Ascending aorta (tissue), 2 donors: ENCODE data around the gene CYB561A3. TPM values are rescaled to one million over a fixed set of nuclear protein-coding genes. Genes with fewer than 3 reads are reported as not detected.

Source experiments
- DNase-seq, 2 donors: peaks; one replicate each; pipeline ENCODE4 v3.0.0-alpha.2; 2019; ENCODE audit warnings: low spot score in 2 of 2
- H3K27ac ChIP-seq, 2 donors: fragments of 200-600 bp; sonication (generic); one replicate each; pipeline ENCODE4 v1.5.1; 2016 to 2017; ENCODE audit warnings: mild to moderate bottlenecking in 1 of 2
- H3K27me3 ChIP-seq: fragments of 200-600 bp; sonication (generic); one replicate; pipeline ENCODE4 v1.5.1; 2017
- H3K36me3 ChIP-seq, 2 donors: fragments of 200-600 bp; sonication (generic); one replicate each; pipeline ENCODE4 v1.5.1; 2016
- H3K4me1 ChIP-seq, 2 donors: fragments of 200-600 bp; sonication (generic); one replicate each; pipeline ENCODE4 v1.5.1; 2016 to 2017; ENCODE audit warnings: mild to moderate bottlenecking in 1 of 2
- H3K4me3 ChIP-seq, 2 donors: fragments of 200-600 bp; sonication (generic); one replicate each; pipeline ENCODE4 v1.5.1; 2016 to 2017; ENCODE audit warnings: mild to moderate bottlenecking in 1 of 2
- H3K9me3 ChIP-seq, 2 donors: fragments of 200-600 bp; sonication (generic); one replicate each; pipeline ENCODE4 v1.5.1; 2016
- CTCF ChIP-seq, 3 experiments: fragments of 200-600 bp in 2 of 3; fragments of 450-650 bp in 1 of 3; sonication (generic) in 2 of 3; IDR thresholded peaks; one replicate each; pipeline ENCODE4 v1.5.1; 2016 to 2019; ENCODE audit warnings: antibody characterized with exemption in 3 of 3, mild to moderate bottlenecking in 1 of 3, moderate library complexity in 1 of 3
- intact Hi-C: fragments of 100-400 bp; cut with DNase I; formaldehyde crosslinking; loops from one replicate; pipeline ENCODE4 v1.15.1; 2023
- total RNA-seq: library from RNA; depleted of rRNA; stranded (reverse); fragments of >200 nt; gene quantifications from one replicate; pipeline ENCODE4 v1.1.0, GENCODE V29; 2016

Gene CYB561A3
- total RNA-seq, 1 donor from 2014 or later: 215 TPM

- intact Hi-C loops: no loop called here
- H3K4me3 ChIP-seq: no peak overlapping the region
These were observed 51.9 kb downstream of the CYB561A3 start for GRCh38 chr11:61309739-61310138.

GRCh38 chr11:61309141-61309540 lies 52.5 kb downstream of the CYB561A3 start:
- no peak for TF ChIP-seq CTCF (IDR thresholded peaks at IDR 0.05)
- Histone ChIP-seq H3K36me3 (peaks cover 84 to 97% of the 10 kb centered on the region in 2 donors), H3K27ac (no peak overlapping the region), H3K4me1 (no peaks in the 10 kb centered on the region), H3K4me3 (no peak overlapping the region), H3K27me3 (no peaks in the 10 kb centered on the region), H3K9me3 (no peaks in the 10 kb centered on the region)
- DNase-seq: no peak
- intact Hi-C loops: no loop called here

More at GRCh38 chr11:61309739-61310138, 51.9 kb downstream of the CYB561A3 start:
- no peak for DNase-seq
- H3K36me3 ChIP-seq: peaks cover 90 to 97% of the 10 kb centered on the region in 2 donors
- no peaks in the 10 kb centered on the region for H3K9me3 ChIP-seq
- H3K27ac ChIP-seq: no peak overlapping the region
- H3K4me1 ChIP-seq: no peaks in the 10 kb centered on the region
- no peaks in the 10 kb centered on the region for H3K27me3 ChIP-seq
- TF ChIP-seq CTCF (IDR thresholded peaks at IDR 0.05): no peak

DNA sequence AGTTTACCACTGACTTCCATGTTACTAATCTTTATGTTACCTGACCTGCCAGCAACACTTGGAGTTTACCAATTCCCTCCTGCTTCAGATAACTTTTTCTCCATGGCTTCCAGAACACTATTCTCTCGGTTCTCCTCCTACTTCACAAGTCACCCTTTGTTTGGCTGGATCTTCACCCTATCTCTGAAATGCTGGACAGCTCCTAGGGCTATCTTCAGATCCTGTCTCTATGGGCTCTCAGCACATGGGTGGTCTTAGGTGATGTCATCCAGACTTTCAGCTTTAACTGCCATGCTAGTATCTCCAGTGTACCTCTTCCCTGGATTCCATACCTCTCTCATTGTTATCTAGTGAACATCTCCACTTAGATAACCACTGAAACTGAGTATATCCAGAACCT lies 54.3 kb downstream of the CYB561A3 start:
- intact Hi-C loops: no loop called here
- no peaks in the 10 kb centered on the region for H3K4me1 ChIP-seq
- H3K4me3 ChIP-seq: no peak overlapping the region
- no peak overlapping the region for H3K27ac ChIP-seq
- H3K36me3 ChIP-seq: peaks cover 81 to 97% of the 10 kb centered on the region in 2 donors
- no peaks in the 10 kb centered on the region for H3K27me3 ChIP-seq
- DNase-seq: no peak
- H3K9me3 ChIP-seq: no peaks in the 10 kb centered on the region
- TF ChIP-seq CTCF (IDR thresholded peaks at IDR 0.05): no peak

- TF ChIP-seq CTCF (IDR thresholded peaks at IDR 0.05): no peak
- intact Hi-C loops: no loop called here
- H3K4me3 ChIP-seq: no peak overlapping the region
- no peaks in the 10 kb centered on the region for H3K27me3 ChIP-seq
- no peak overlapping the region for H3K27ac ChIP-seq
- H3K4me1 ChIP-seq: no peaks in the 10 kb centered on the region
- no peak for DNase-seq
- peaks cover 81 to 97% of the 10 kb centered on the region in 2 donors for H3K36me3 ChIP-seq
- no peaks in the 10 kb centered on the region for H3K9me3 ChIP-seq
These were observed 55.5 kb downstream of the CYB561A3 start for GRCh38 chr11:61306221-61306620.

DNA sequence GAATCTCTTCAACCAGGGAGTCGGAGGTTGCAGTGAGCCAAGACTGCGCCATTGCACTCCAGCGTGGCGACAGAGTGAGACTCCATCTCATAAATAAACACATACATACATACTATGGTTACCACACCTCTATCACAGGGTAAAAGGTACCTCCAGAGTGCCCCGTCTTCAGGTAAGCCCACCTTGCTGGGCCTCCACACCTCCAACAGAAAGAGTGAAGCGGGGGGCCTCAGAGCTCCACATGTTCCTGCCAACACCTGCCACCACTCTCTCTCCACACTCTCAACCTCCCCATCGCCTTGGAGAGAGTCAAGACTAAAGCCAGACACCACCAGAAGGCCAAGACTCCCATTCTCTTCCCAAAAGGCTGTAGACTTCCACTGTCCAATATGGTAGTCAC lies 56.3 kb downstream of the CYB561A3 start:
- DNase-seq: no peak
- Histone ChIP-seq H3K4me1 (no peaks in the 10 kb centered on the region), H3K4me3 (no peak overlapping the region), H3K27me3 (no peaks in the 10 kb centered on the region), H3K9me3 (no peaks in the 10 kb centered on the region), H3K36me3 (peaks cover 81 to 100% of the 10 kb centered on the region in 2 donors), H3K27ac (no peak overlapping the region)
- intact Hi-C loops: no loop called here
- no peak for TF ChIP-seq CTCF (IDR thresholded peaks at IDR 0.05)

DNA sequence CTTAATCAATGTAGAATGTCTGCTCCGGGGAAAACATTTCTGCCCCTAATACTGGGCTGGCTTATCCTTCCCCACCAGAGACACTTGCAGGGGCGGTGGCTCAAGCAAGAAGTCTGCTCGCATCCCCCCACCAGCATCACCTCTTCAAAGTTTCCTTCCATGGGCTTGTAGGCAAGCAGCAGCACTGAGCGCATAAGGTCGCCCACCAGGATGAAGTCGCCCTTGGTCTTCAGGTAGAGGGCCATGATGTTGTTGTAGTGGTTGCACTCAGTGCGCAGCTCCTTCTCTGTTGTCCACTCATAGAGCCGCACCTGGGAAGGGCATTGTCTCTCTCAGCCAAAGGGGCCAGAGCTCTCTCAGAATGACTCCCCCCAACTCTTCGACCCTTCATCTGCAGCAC lies 58.0 kb downstream of the CYB561A3 start:
- Histone ChIP-seq H3K4me1 (peaks cover 0 to under 1% of the 10 kb centered on the region in 2 donors), H3K36me3 (peaks cover 75 to 96% of the 10 kb centered on the region in 2 donors), H3K4me3 (no peak overlapping the region), H3K27me3 (no peaks in the 10 kb centered on the region), H3K9me3 (no peaks in the 10 kb centered on the region), H3K27ac (no peak overlapping the region)
- intact Hi-C loops: no loop called here
- no peak for DNase-seq
- no peak for TF ChIP-seq CTCF (IDR thresholded peaks at IDR 0.05)
